ENCODE results near the gene MEIOSIN. TPM values are rescaled to one million over a fixed set of nuclear protein-coding genes. Genes with fewer than 3 reads are reported as not detected.

MEIOSIN gene
- total RNA-seq, 2 experiments from 2014 or later, result not detected

- intact Hi-C loops (cut with micrococcal nuclease), result no loop called here
- CTCF ChIA-PET, result interaction anchor here (0.6 to 7.7 kb wide), 31 partner anchors 10 to 253 kb away, joined by 3 to 101 read pairs (median 4); partner anchors contain the start of genes GIPR, OPA3 and SIX5
- Mint-ChIP-seq H3K4me1 (ENCODE audit: low read depth) (peaks cover 27% of the 10 kb centered on the region), H3K36me3 (ENCODE audit: low read depth) (peaks cover 60% of the 10 kb centered on the region), H3K27me3 (no peaks in the 10 kb centered on the region), H3K27ac (peak within 1 kb of the TSS; percentile 100), H3K9me3 (no peaks in the 10 kb centered on the region), H3K4me3 (peak within 1 kb of the TSS; percentile 99)
- ATAC-seq (peak; percentile 91), DNase-seq (peak; percentile 99)
- POLR2A ChIA-PET, result interaction anchor here (0.6 to 4.7 kb wide), 33 partner anchors 8 to 324 kb away, joined by 3 to 40 read pairs (median 3); partner anchors contain the start of gene OPA3
- no peak for TF ChIP-seq CTCF (IDR thresholded peaks at IDR 0.05)
Observed at GRCh38 chr19:45692187-45693105, 40.8 kb upstream of the MEIOSIN start, which contains the start of gene QPCTL. Gene QPCTL (plus strand): TSS chr19:45692666. CDS start chr19:45692704, 38 bp downstream.

GRCh38 chr19:45693106-45693788, 40.0 kb upstream of the MEIOSIN start:
- no peak for ATAC-seq
- DNase-seq, result peak; percentile 89
- ChIA-PET POLR2A (interaction anchor here (0.6 to 4.7 kb wide), 22 partner anchors 9 to 194 kb away, joined by 3 to 40 read pairs (median 4); no protein-coding TSS in a partner anchor), CTCF (interaction anchor here (0.6 to 7.7 kb wide), 42 partner anchors 9 to 254 kb away, joined by 3 to 101 read pairs (median 4); partner anchors contain the start of genes GIPR, OPA3 and SIX5)
- H3K27ac Mint-ChIP-seq, result peak overlapping the region; percentile 100
- H3K4me3 Mint-ChIP-seq, result peak overlapping the region; percentile 99
- peak; percentile 91 for TF ChIP-seq CTCF (IDR thresholded peaks at IDR 0.05)
- H3K36me3 Mint-ChIP-seq (ENCODE audit: low read depth), result peaks cover 57% of the 10 kb centered on the region
- H3K9me3 Mint-ChIP-seq, result no peaks in the 10 kb centered on the region
- no peaks in the 10 kb centered on the region for H3K27me3 Mint-ChIP-seq
- H3K4me1 Mint-ChIP-seq (ENCODE audit: low read depth), result peaks cover 31% of the 10 kb centered on the region
- intact Hi-C loops (cut with micrococcal nuclease), result no loop called here

GRCh38 chr19:45701676-45702075, 31.6 kb upstream of the MEIOSIN start:
- no peaks in the 10 kb centered on the region for H3K27me3 Mint-ChIP-seq
- no peak overlapping the region for H3K4me3 Mint-ChIP-seq
- no peaks in the 10 kb centered on the region for H3K9me3 Mint-ChIP-seq
- CTCF ChIA-PET, result interaction anchor here (0.8 to 2.1 kb wide), 3 partner anchors 9 to 14 kb away, joined by 3 to 16 read pairs (median 3); partner anchors contain the start of genes QPCTL and SNRPD2
- intact Hi-C loops (cut with micrococcal nuclease), result no loop called here
- no peak overlapping the region for H3K27ac Mint-ChIP-seq
- peaks cover 38% of the 10 kb centered on the region for H3K36me3 Mint-ChIP-seq (ENCODE audit: low read depth)
- DNase-seq (no peak), ATAC-seq (no peak)
- TF ChIP-seq CTCF (IDR thresholded peaks at IDR 0.05), result no peak
- POLR2A ChIA-PET, result interaction anchor here (1.4 to 3.9 kb wide), 2 partner anchors 9 to 15 kb away, joined by 3 to 21 read pairs; partner anchors contain the start of genes QPCTL and SNRPD2
- peaks cover 7% of the 10 kb centered on the region for H3K4me1 Mint-ChIP-seq (ENCODE audit: low read depth)

- H3K9me3 Mint-ChIP-seq, result no peaks in the 10 kb centered on the region
- peaks cover 33% of the 10 kb centered on the region for H3K36me3 Mint-ChIP-seq (ENCODE audit: low read depth)
- POLR2A ChIA-PET, result interaction anchor here (0.7 to 3.7 kb wide), 5 partner anchors 9 to 1109 kb away, joined by 3 to 24 read pairs (median 3); partner anchors contain the start of genes QPCTL and SNRPD2
- no peak overlapping the region for H3K4me3 Mint-ChIP-seq
- CTCF ChIA-PET, result interaction anchor here (2.6 kb wide), 1 partner anchor 12 kb away, joined by 16 read pairs; the partner anchor contains the start of gene QPCTL
- intact Hi-C loops (cut with micrococcal nuclease), result no loop called here
- TF ChIP-seq CTCF (IDR thresholded peaks at IDR 0.05), result no peak
- no peak overlapping the region for H3K27ac Mint-ChIP-seq
- peaks cover 5% of the 10 kb centered on the region for H3K4me1 Mint-ChIP-seq (ENCODE audit: low read depth)
- H3K27me3 Mint-ChIP-seq, result no peaks in the 10 kb centered on the region
- DNase-seq (no peak), ATAC-seq (no peak)
Observed at GRCh38 chr19:45705115-45705514, 28.1 kb upstream of the MEIOSIN start.
